GM21528 (cell line): ENCODE results near the gene CEP120.
A peak's percentile ranks its signal among the peaks of the same experiment; 100 is the strongest.
"Not testable (repeated sequence)": the region's sequence is repeated elsewhere in the genome, so short reads cannot be mapped to it uniquely, and the experiment has no call there.

Experiments used
- ATAC-seq: cut with Tn5 transposase; IDR thresholded peaks from one replicate; pipeline ENCODE4 v1.9.1; 2021; ENCODE audit warnings: mild to moderate bottlenecking, moderate library complexity; ENCODE audit not compliant: unreplicated experiment, low FRiP score

The CEP120 gene

DNA sequence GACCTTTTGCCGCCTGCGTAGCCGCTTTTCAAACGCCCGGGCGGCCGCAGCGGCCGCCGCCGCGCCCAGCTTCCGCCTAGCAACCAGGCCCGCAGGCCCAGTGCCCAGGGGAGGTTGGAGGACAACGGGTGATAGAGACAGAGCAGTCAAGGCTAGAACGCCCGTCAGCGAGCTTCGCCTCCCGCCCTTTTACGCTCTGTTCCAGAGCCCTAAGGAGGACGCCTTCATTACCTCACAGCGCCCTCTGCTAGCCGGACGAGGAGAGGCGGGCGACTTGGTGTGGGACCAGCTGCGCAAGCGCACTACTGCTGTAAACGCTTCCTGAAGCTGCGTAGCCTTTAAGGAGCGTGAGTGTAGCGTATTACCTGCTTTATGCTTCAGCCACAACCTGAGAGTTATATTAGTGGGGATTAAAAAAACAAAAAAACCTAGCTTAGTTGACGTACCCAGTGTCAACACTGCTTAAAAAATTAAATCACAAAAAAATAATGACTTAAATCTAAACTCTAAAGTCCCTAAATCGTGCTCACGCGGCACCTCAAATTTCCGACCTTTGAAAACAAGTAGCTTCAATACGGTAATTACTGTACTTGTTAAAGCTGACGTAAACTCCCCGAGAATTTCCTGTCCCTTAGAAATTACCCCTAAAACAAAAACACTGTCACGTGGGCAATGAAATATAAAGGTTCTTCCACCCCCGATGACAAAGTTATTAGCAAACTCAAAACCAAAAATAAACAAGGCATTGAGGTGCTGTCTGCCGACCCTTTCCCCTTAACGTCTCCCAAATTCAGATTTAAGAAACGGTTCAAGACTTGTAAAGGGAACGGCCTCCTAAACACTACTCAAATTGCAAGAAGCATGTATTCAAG is at the start of gene CEP120:
Gene CEP120, minus strand, starts transcription at position 126 of the 872 bp plus-strand sequence. CDS start 405 bp downstream, outside the sequence.
- peak; percentile 99 for ATAC-seq

DNA sequence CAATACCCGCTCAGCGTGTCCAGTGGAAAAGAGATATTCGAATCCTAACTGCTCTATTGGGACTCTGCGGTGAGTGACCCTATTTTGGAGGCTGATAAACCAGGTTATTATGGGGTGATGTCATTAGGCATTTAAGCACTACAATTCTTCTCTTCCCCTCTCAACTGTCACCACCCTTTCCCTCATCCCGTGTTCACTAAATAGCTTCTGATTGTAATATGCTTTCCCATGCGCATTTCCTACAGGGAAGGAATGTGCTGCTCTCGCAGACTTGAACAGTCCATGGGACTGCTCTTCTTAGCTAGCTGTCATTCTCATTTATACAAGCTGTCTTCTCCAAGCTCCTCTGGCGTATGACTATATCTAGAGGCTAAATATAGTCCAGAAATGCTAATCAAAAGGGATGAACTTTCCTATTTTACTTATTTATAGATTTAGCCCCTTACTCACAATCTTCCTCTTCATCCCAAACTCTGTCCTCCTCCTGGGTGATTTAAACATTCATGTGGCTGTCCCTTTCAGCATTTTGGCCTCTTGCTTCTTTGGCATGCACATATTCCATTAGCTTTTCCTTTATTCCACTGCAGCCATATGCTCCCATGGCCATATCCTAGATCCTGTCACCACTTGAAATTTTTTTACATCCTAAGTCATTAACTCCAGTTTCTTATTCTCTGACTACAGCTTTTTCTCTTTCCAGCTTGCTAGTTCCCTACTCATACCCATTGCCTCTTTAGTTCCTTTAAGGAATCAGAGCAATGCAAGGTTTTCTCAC is 49.1 kb upstream of the CEP120 start:
- ATAC-seq, result no peak

DNA sequence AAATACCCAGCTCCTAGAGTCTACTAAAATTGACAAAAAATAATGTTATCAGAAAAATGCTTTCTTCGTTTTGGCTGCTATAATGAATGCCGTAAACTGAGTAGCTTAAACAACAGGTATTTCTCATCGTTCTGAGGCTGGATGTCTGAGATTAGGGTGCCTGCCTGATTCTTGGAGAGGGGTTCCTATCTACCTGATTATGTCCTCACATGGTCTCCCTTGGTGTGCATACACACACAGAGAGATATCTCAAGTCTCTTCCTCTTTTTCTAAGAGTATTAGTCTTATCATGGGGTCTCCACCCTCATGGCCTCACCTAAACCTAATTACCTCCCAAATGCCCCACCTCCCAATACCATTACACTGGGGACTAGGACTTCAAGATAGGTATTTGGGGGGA is 48.2 kb upstream of the CEP120 start:
- no peak for ATAC-seq

DNA sequence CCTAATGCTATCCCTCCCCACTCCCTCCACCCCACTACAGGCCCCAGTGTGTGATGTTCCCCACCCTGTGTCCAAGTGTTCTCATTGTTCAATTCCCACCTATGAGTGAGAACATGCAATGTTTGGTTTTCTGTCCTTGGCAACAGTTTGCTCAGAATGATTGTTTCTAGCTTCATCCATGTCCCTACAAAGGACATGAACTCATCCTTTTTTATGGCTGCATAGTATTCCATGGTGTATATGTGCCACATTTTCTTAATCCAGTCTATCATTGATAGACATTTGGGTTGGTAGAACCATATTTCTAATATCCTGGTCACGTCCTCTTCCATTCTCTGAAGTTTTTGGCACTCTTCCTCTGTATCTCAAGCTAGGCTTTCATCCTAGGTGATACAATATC is 43.6 kb upstream of the CEP120 start:
- ATAC-seq, result not testable (repeated sequence)

DNA sequence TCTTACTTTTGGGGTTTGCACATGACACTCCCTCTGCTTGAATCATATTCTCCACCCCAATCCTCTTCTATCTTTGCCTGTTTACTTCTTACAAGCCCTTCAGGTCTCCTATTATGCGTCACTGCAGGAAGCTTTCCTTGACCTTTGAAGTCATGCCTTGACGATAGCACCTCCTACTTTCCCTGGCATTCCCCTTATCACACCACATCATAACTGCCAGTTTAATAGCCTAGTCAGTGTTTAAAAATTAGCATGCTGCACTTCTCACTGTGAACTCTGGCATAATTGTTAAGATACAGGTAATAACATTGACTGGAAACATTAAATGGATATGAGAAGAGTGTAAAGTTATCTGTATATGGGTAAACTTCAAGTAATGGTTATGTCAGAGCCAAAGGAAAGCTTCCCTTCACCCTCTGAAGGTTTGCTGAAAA is 37.1 kb upstream of the CEP120 start:
- ATAC-seq, result no peak

DNA sequence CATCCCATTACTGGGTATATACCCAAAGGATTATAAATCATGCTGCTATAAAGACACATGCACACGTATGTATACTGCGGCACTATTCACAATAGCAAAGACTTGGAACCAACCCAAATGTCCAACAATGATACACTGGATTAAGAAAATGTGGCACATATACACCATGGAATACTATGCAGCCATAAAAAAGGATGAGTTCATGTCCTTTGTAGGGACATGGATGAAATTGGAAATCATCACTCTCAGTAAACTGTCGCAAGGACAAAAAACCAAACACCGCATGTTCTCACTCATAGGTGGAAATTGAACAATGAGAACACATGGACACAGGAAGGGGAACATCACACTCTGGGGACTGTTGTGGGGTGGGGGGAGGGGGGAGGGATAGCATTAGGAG is 35.8 kb upstream of the CEP120 start:
- ATAC-seq, result not testable (repeated sequence)

DNA sequence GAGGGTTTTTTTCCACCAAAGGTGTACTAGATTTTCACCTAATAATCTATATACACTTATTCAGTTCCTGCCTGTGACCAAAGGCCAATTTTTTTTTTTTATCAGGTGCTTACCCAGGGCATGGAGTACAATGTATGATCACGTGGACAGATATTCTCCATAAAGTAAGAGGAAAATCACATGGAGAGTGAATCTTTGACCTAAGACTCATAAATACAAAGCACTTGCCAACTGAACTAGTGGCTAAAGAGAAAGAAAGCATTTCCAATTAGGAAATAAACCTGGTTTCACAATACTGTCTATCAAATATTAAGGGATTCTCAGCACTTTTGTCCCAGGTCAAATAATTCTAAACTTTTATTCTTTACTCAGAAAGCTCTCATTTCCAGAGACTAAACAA is 33.0 kb upstream of the CEP120 start:
- ATAC-seq, result no peak

DNA sequence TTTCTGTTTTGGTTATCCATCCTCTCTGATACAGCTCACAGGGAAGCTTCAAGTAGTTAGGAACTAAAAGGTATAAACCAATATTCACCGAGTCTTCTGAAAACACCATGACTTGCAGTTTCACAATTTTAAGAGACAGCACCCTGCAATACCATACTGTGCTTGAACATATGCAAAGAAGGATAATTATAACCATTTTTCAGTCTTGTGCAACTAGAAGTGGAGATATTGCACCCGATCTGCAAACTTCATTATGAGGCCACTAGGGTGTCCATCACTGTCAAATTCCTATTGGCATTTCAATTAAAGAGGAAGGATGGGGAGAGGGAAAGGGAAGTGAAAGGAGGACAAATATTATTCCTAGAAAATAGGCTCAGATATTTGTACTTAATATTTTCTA is 32.4 kb upstream of the CEP120 start:
- ATAC-seq, result peak; percentile 95

DNA sequence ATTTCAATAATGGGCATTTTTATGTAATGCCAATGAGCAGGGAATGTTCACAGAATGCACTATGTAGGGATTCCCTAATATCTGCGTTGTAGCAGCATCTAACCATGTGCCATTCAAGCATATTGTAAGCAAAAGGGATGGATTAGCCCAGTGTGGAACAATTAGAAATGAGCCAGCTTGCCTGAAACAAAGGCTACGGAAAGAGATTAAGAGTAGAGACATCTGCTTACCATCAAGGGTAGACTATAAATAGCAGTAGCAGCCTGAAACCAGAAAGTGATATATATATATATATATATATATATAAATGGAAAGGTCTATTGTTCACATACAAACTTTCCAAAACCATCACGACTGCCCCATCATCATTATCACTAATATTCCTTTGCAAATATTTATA is 31.9 kb upstream of the CEP120 start:
- peak; percentile 61 for ATAC-seq

DNA sequence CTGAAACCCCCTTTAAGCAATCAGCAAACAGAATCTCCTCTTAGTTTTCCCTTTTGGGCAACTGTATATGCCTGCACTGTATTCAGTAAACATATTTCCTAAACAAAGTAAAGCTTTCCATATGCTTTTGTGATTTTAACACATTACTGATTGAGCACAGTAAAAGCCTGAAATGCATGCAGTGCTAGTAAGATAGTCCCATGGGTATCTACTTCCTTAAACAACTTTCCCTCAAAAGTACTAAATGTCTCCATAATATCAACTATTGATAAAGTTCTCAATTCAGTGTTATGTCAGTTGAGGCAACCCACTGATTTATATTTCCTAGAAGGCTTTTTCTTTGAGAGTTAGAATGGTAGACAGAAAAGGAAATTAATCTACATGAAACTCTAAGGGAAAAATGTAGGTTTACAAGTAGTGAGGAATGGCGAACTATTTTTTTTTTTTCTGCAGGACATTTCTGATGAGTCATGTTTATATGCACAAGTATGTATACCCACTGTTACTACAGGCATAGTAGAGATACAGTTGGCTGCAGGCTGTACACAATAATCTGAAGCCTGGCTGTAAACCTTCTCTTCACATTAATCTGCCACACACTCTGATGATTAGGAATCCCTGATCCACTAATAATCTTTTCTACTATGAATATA is 31.2 kb upstream of the CEP120 start:
- no peak for ATAC-seq

DNA sequence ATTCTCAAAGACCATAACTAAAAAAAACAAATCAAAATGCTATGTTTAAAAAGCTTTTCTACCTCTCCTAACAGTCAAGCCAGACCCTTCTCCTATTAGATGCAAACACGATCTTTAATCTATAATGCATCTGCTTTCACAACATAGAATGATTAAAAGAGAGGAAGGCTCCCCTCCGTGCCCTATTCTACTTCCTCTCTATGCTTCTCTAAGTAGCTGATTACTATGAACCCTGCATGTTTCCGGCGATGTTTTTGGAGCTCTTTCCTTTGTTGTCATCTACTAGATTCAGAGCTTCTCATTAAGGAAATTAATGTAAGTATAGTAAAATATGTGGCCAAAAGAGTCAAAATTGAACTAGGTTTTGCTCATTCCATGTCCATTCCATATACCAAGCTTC is 29.2 kb upstream of the CEP120 start:
- ATAC-seq, result no peak

DNA sequence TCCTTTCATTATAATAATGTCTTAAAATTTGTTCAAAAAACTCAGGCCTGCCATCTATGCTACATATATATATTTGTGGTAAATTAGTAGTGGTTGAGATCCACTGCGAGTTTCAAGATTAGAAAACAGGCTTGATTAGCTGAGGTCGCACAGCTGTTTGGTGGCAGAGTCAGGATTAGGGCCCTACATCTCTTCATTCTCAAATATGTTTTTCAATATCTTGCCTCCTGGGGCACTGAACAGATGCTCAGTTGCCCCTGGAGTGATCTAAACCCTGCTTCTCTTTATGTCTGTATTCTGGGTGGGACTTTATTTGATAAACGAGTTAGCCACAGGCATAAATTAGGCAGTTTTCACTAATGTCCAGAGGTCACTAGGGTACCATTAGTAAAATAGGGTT is 27.8 kb upstream of the CEP120 start:
- no peak for ATAC-seq

DNA sequence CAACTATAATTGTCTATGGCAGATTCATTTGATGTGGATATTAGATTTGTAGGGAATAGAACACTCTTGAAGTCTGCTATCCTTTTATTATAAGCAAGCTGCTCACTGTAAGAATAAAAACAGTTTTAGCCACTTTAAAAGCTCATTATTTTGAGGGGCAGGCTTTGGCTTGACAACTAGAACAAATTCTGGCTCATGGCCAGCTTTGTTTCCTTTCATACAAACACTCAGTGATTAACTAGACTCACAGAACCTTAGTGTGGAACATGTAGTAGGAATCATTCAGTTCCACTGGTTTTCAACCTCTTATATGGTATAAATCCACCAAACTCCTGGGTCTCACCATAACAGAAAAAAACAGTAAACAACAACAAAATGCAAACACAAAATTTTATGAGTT is 27.4 kb upstream of the CEP120 start:
- ATAC-seq, result no peak

DNA sequence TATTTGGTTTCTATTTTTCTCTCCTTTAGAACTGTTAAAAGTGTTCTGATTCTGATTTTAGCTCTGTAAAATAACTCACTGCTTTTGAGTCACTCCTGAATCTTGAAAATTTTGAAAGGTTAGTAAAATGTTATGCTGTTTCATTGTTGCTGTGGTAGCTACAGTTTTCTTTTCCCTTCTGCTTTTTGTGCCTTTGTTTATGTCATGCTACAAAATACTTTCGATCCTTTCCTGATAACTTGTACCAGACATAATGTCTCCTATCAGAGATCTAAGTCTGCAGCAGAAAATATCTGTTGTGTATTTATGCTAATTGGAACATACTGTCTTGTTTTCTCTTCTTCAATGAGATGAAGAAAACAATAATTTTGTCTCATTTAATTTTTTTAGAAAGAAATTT is 26.9 kb upstream of the CEP120 start:
- ATAC-seq, result no peak

DNA sequence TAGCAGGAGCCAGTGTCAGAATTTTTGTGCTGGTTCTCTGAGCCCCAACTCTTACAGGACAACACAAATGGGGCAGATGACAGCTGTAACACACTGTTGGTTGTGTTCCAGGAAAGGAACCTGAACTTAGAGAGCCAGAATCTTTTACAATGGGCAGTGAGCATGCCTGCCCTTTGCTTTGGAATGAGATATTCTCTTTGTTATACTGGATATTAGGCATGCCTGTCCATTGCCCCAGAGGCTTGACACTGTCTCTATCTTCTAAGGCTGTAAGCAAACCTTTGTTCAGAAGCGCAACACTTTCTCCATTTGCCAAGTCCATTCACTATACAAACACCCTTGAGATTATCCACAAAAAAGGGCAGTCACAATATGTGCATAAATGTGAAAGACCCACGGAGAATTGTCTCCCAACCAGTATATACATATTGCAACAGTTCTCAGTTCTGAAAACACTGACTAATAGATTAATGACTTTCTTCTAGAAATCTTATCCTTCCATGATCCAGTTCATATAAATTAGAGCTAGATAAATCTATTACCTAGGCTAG is 26.3 kb upstream of the CEP120 start:
- no peak for ATAC-seq

DNA sequence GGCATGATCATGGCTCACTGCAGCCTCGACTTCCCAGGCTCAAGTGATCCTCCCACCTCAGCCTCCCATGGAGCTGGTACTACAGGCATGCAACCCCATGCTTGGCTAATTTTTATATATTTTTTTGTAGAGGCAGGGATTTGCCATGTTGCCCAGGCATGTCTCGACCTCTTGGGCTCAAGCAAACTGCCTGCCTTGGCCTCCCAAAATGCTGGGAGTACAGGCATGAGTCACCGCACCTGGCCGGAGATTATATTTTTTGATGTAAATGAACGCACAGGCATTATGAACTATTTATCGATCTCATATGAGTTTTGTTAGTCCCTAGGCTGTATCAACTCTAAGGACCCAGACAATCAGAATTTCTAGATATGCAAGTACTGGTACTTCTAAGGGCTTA is 25.5 kb upstream of the CEP120 start:
- no peak for ATAC-seq

DNA sequence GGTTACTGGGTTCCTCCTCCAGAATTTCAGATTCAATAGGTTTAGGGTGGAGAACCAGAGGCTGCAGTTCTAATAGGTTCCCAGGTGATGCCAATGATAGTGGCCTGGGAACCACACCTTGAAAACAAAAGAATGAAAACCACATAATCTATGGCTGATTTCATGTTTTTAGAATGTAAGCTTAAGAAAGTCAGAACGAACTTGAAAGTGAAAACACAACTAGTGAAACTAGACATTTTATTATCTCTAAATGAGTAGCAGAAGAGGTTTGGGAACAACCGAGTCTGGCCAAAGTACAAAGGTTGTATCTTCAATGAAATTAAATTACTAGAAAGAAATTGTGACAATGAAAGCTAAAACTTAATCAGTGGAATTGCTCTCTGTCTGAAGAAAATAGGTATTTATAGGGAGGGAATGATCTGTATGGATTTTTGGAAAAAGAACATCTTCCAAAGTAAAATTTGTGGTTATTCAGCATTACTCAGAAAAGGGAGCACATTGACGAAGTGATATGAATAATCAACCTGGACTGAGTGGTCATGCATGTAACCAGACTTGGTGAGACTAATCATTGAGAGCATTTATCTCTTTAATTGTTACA is 24.9 kb upstream of the CEP120 start:
- ATAC-seq, result peak; percentile 91

DNA sequence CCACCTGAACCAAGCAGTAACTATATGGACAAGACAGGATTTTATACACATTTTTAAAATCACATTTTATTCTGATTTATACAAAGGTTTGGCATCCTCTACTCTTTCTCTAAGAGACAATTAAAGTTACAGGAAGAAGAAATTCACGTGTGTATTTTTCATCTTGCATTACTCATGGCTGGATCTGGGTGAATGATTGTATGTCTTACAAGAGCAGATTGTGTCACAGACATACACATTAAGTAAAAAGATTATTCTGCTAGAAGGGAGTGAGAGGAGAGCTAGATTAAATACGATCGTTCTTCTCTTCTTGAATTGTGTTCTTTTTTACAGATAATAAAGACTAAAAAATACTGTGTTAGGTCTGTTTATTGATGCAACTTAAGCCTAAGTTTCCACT is 20.8 kb upstream of the CEP120 start:
- no peak for ATAC-seq

DNA sequence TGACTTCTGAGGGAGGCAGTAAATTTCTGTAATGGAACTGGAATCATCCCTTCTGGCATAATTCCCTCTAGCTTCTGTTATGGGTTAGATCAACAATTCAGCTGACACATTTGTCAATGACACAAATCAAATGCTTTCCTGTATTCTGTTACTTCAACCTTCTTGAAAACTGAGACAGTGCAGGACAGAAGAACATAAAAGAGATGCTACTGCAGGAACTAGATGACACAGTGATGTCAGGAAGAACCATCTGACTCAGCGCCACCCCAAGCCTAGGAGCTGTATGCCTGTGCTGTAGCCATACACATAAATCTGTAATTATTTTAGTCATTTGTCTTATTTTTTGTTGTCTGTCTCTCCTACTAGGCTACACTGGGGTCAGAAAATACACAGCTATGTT is 18.2 kb upstream of the CEP120 start:
- no peak for ATAC-seq

DNA sequence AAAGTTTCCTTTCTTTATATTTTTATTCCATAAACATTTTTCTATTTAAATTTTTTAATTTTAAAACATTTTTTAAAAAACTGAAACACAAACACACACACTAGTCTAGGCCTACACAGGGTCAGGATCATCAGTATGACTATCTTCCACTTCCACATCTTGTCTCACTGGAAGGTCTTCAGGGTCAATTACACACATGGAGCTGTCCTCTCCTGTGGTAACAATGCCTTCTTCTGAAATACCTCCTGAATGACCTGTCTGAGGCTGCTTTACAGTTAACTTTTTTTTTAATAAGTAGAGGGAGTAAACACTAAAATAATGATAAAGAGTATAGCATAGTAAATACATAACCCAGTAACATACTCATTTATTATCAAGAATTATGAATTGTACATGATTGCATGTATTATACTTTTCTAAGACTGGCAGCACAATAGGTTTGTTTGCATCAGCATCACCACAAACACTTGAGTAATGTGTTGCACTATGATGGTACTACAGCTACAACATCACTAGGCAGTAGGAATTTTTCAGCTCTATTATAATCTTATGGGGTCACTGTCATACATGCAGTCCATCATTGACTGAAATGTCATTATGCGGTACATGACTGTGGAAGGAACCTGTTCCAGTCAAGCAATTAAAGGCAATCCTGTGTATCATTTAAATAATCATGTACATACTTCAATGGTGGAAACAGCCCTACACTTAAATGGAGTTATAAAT is 17.4 kb upstream of the CEP120 start:
- ATAC-seq, result no peak
